GM12892 (cell line): ENCODE data around the gene CHST15.

ENCODE experiments used
- POLR2A ChIP-seq: IDR thresholded peaks from 2 replicates; pipeline ENCODE4 v1.6.1; 2011; ENCODE audit warnings: low read depth, low read length, control low read depth
- POLR2AphosphoS5 ChIP-seq: IDR thresholded peaks from 2 replicates; pipeline ENCODE4 v1.6.1; 2011; ENCODE audit warnings: low read depth, low read length, control low read depth
- TAF1 ChIP-seq: IDR thresholded peaks from 2 replicates; pipeline ENCODE4 v1.6.1; 2011; ENCODE audit warnings: low read depth, mild to moderate bottlenecking, control low read depth, low read length, borderline replicate concordance

DNA sequence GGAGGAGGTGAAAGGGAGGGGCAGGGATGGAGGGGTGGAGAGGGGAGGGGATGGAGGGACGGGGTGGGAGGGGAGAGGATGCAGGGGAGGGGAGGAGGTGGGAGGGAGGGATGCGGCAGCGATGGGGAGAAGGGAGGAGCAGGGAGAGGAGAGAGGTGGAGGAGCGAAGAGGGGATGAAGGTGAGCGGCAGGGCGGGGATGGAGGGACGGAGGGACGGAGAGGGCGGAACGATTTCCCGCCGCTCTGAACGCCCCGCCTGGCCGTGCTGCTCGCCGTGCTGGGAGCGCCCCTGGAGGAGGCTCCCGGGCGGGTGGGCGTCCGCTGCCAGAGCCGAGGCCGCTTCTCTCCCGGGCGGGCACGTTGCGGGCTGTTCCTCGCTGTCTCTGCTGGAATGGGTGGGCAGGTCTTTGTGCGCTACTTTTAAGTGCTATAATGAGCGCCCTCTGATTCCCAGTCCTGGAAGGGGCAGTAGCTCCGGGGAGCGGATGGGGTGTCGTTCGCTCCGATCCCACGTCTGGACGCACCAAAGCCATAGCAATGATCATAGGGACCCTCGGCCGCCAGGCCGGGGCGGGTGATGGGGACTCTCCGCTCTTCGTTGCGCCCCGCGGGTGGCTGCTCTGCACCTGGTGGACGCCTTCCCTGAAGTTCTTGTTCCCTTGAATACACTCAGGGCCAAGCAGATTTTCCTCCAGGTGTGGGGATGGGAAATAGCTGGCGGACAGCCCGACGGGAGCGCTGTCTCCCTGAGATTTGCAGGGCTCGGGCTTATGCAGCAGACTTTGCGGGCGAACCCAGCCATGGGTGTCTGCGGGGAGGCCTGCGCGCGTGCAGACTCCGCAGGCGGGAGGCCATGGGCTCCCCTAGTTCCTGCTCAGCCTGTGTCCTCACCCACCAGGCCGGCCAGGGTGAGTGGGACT, 120.7 kb downstream of the CHST15 start:
- TF ChIP-seq POLR2A (no peak), TAF1 (no peak), POLR2AphosphoS5 (no peak)
